PC-9 (cell line): ENCODE results near the gene ST7. TPM values are rescaled to one million over a fixed set of nuclear protein-coding genes. Genes with fewer than 3 reads are reported as not detected.

ENCODE experiments used
- BruUV-seq: library from RNA; stranded (reverse); fragments of 400-500 nt; replicated peaks from 2 replicates; lab custom pipeline; 2021; lab: Mats Ljungman, UMichigan
- CTCF ChIA-PET: fragments of 300-600 bp; sonication (Branson Sonifier 250); formaldehyde crosslinking; loops from one replicate; lab custom pipeline; 2022; ENCODE audit warnings: antibody characterized with exemption; lab: Charles Lee
- POLR2A ChIA-PET: fragments of 300-600 bp; sonication (Branson Sonifier 250); formaldehyde crosslinking; loops from one replicate; lab custom pipeline; 2022; ENCODE audit warnings: antibody characterized with exemption; ENCODE audit not compliant: unreplicated experiment; lab: Charles Lee
- DNase-seq, 2 experiments: peaks; one replicate each; pipeline versions ENCODE4 v3.0.0 to v3.0.0-alpha.2; 2015 to 2022; ENCODE audit warnings: mixed read lengths in 1 of 2
- H2AFZ ChIP-seq: fragments of 200-600 bp; sonication (generic); 2 replicates; pipeline ENCODE4 v1.8.1; 2017; ENCODE audit warnings: antibody characterized with exemption
- H3F3A ChIP-seq: fragments of 200-600 bp; sonication (generic); 2 replicates; pipeline ENCODE4 v1.8.1; 2017; ENCODE audit warnings: antibody characterized with exemption, mild to moderate bottlenecking, low read depth; ENCODE audit not compliant: insufficient read depth
- H3K27ac ChIP-seq: fragments of 200-600 bp; sonication (generic); 2 replicates; pipeline ENCODE4 v1.6.1; 2016; ENCODE audit warnings: mixed run types
- H3K27me3 ChIP-seq: fragments of 200-600 bp; sonication (generic); 2 replicates; pipeline ENCODE4 v1.6.1; 2016; ENCODE audit warnings: low read depth, mixed run types; ENCODE audit not compliant: insufficient read depth
- H3K36me3 ChIP-seq: fragments of 200-600 bp; sonication (generic); 2 replicates; pipeline ENCODE4 v1.6.1; 2016; ENCODE audit warnings: low read depth, mixed run types
- H3K4me1 ChIP-seq: fragments of 200-600 bp; sonication (generic); replicated peaks from 2 replicates; pipeline ENCODE4 v1.6.1; 2016; ENCODE audit warnings: mixed run types; ENCODE audit not compliant: insufficient read depth
- H3K4me2 ChIP-seq: fragments of 200-600 bp; sonication (generic); 2 replicates; pipeline ENCODE4 v1.6.1; 2017; ENCODE audit warnings: mixed run types
- H3K4me3 ChIP-seq: fragments of 200-600 bp; sonication (generic); 2 replicates; pipeline ENCODE4 v1.6.1; 2016; ENCODE audit warnings: mixed run types
- H3K79me2 ChIP-seq: fragments of 200-600 bp; sonication (generic); 2 replicates; pipeline ENCODE4 v1.6.1; 2017; ENCODE audit warnings: low read depth, mixed run types
- H3K9me2 ChIP-seq: fragments of 200-600 bp; sonication (generic); 2 replicates; pipeline ENCODE4 v1.8.1; 2017; ENCODE audit warnings: mild to moderate bottlenecking; ENCODE audit not compliant: insufficient read depth
- H3K9me3 ChIP-seq: fragments of 200-600 bp; sonication (generic); 2 replicates; pipeline ENCODE4 v1.8.1; 2016; ENCODE audit warnings: low read depth; ENCODE audit not compliant: insufficient read depth
- H4K20me1 ChIP-seq: fragments of 200-600 bp; sonication (generic); 2 replicates; pipeline ENCODE4 v1.8.1; 2017; ENCODE audit not compliant: insufficient read depth
- CTCF ChIP-seq: fragments of 200-600 bp; sonication (generic); conservative IDR thresholded peaks from 2 replicates; pipeline ENCODE4 v1.6.1; 2017; ENCODE audit warnings: mixed run types, antibody characterized with exemption, mild to moderate bottlenecking, moderate library complexity
- EZH2 ChIP-seq: fragments of 200-600 bp; sonication (generic); IDR thresholded peaks from 2 replicates; pipeline ENCODE4 v1.8.0; 2017; ENCODE audit warnings: antibody characterized with exemption, low read depth
- intact Hi-C: fragments of 100-400 bp; cut with micrococcal nuclease; formaldehyde crosslinking; loops from one replicate; pipeline ENCODE4 v1.10.0; 2022; ENCODE audit not compliant: unreplicated experiment
- total RNA-seq: library from RNA; stranded (reverse); gene quantifications from 2 replicates; pipeline ENCODE4 v1.2.3, GENCODE V29; 2021

Gene ST7
- total RNA-seq, 1 experiment from 2014 or later = 25.8 TPM

- no peak for DNase-seq
- ChIA-PET CTCF (no interaction called here), POLR2A (interaction anchor here (0.6 kb wide), 1 partner anchor 1132 kb away, joined by 3 read pairs; no protein-coding TSS in a partner anchor)
- BruUV-seq = no TSS peak
- no peaks in the 10 kb centered on the region for H4K20me1 ChIP-seq
- H3F3A ChIP-seq = no peaks in the 10 kb centered on the region
- no peaks in the 10 kb centered on the region for H3K27me3 ChIP-seq
- no peaks in the 10 kb centered on the region for H3K4me1 ChIP-seq
- intact Hi-C loops = no loop called here
- H3K9me3 ChIP-seq = no peaks in the 10 kb centered on the region
- no peaks in the 10 kb centered on the region for H3K36me3 ChIP-seq
- no peaks in the 10 kb centered on the region for H3K79me2 ChIP-seq
- no peaks in the 10 kb centered on the region for H3K9me2 ChIP-seq
- no peak overlapping the region for H3K4me2 ChIP-seq
- TF ChIP-seq CTCF = no peak
- TF ChIP-seq EZH2 = no peak
- H3K4me3 ChIP-seq = no peak overlapping the region
- no peak overlapping the region for H2AFZ ChIP-seq
- no peak overlapping the region for H3K27ac ChIP-seq
Measured at GRCh38 chr7:117194445-117194844, 241.1 kb downstream of the ST7 start.

- Histone ChIP-seq H3K27ac (no peak overlapping the region), H3K36me3 (no peaks in the 10 kb centered on the region), H3K27me3 (no peaks in the 10 kb centered on the region), H3K4me3 (no peak overlapping the region), H4K20me1 (no peaks in the 10 kb centered on the region), H2AFZ (no peak overlapping the region), H3K9me3 (no peaks in the 10 kb centered on the region), H3K79me2 (no peaks in the 10 kb centered on the region), H3K4me1 (no peaks in the 10 kb centered on the region), H3K4me2 (no peak overlapping the region), H3F3A (no peaks in the 10 kb centered on the region), H3K9me2 (no peaks in the 10 kb centered on the region)
- no TSS peak for BruUV-seq
- no peak for DNase-seq
- intact Hi-C loops = no loop called here
- POLR2A ChIA-PET = no interaction called here
- CTCF ChIA-PET = no interaction called here
- no peak for TF ChIP-seq EZH2
- no peak for TF ChIP-seq CTCF
Measured at GRCh38 chr7:117195361-117196029, 242.2 kb downstream of the ST7 start.

GRCh38 chr7:117200132-117200531 lies 246.8 kb downstream of the ST7 start:
- CTCF ChIA-PET = no interaction called here
- BruUV-seq = no TSS peak

More at GRCh38 chr7:117200132-117200531, 246.8 kb downstream of the ST7 start:
- H3K27ac ChIP-seq = no peak overlapping the region
- intact Hi-C loops = no loop called here
- no peaks in the 10 kb centered on the region for H3K4me1 ChIP-seq
- H3K9me2 ChIP-seq = no peaks in the 10 kb centered on the region
- H2AFZ ChIP-seq = no peak overlapping the region
- H3F3A ChIP-seq = no peaks in the 10 kb centered on the region
- TF ChIP-seq EZH2 (no peak), CTCF (no peak)
- H3K9me3 ChIP-seq = no peaks in the 10 kb centered on the region
- H3K4me2 ChIP-seq = no peak overlapping the region
- H3K27me3 ChIP-seq = no peaks in the 10 kb centered on the region
- DNase-seq = no peak
- POLR2A ChIA-PET = no interaction called here
- H3K79me2 ChIP-seq = no peaks in the 10 kb centered on the region
- H3K4me3 ChIP-seq = no peak overlapping the region
- no peaks in the 10 kb centered on the region for H3K36me3 ChIP-seq
- H4K20me1 ChIP-seq = no peaks in the 10 kb centered on the region
